GM12873 (cell line): ENCODE measurements around the gene CDC14B.

Experiments used
- TF ChIP-seq, protein P1 (sequence below): IDR thresholded peaks from 2 replicates; pipeline ENCODE4 v1.5.1; 2012; ENCODE audit warnings: low read depth, mild to moderate bottlenecking, moderate library complexity, low read length, control low read depth; ENCODE audit not compliant: insufficient read depth; ENCODE audit errors: missing control alignments

CDC14B gene

DNA sequence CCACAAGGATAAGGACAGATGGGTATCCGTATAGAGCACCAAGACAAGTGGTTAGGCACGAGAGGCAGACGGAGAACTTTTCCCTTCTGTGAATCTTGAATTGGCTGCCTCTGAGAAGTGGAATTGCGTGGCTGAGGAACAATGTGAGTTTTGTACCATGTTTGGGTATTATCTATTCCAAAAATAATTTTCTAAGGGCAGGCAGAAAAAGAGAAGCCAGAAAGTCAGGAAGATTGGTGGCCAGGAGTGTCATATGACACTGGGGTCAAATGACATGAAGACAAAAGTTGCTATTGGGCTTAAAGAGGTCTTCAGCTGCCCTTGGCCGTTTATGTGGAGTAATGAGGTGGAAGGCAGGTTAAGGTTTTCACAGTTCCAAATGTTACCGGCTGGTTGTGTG is 155.2 kb downstream of the CDC14B start:
- TF ChIP-seq, protein P1, sequence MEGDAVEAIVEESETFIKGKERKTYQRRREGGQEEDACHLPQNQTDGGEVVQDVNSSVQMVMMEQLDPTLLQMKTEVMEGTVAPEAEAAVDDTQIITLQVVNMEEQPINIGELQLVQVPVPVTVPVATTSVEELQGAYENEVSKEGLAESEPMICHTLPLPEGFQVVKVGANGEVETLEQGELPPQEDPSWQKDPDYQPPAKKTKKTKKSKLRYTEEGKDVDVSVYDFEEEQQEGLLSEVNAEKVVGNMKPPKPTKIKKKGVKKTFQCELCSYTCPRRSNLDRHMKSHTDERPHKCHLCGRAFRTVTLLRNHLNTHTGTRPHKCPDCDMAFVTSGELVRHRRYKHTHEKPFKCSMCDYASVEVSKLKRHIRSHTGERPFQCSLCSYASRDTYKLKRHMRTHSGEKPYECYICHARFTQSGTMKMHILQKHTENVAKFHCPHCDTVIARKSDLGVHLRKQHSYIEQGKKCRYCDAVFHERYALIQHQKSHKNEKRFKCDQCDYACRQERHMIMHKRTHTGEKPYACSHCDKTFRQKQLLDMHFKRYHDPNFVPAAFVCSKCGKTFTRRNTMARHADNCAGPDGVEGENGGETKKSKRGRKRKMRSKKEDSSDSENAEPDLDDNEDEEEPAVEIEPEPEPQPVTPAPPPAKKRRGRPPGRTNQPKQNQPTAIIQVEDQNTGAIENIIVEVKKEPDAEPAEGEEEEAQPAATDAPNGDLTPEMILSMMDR: no peak

DNA sequence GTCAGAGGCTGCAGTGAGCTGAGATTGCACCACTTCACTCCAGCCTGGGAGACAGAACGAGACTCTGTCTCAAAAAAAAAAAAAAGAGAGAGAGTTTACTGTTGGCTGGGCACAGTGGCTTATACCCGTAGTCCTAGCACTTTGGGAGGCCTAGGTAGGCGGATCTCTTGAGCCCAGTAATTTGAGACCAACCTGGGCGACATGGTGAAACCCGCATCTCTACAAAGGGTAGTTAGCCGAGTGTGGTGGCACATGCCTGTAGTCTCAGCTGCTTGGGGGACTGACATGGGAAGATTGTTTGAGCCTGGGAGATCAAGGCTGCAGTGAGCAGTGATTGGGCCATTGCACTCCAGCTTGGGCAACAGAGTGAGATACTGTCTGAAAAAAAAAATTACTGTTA is 157.1 kb downstream of the CDC14B start:
- TF ChIP-seq, protein P1: no peak

DNA sequence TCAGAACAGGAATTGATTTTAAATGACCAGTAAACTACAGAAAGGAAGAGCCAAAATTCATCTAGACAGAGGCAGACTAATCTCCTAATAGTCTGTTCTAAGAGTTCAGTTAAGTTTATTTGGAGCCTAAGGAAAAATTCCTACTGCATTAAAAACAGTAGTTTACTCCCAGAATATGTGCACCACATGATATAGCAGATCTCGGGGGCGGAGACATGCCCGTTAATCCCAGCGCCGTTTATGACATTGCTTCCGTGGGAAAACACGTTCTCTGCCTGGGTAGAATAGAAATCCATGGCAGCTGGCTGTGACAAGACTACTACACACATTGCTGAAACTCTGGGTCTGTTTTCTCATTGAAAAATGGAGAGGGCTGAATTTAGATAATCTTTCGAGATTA is 158.3 kb downstream of the CDC14B start:
- TF ChIP-seq, protein P1: no peak

DNA sequence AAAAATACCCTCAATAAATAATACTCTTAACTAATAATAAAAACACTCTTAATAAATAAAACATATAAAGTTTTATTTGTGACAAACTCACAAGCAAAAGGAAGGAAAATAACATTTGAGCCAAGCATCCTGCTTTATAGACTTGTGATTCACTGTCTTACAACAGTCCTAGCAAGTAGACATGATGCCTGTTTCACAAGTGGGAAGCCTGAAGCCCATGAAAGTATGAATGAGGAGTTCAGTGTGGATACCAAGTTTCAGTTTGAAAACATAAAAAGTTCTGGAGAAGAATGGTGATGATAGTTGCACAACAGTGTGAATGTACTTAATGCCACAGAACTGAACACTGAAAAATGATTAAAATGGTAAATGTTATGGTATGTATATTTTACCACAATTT is 158.8 kb downstream of the CDC14B start:
- TF ChIP-seq, protein P1: no peak

DNA sequence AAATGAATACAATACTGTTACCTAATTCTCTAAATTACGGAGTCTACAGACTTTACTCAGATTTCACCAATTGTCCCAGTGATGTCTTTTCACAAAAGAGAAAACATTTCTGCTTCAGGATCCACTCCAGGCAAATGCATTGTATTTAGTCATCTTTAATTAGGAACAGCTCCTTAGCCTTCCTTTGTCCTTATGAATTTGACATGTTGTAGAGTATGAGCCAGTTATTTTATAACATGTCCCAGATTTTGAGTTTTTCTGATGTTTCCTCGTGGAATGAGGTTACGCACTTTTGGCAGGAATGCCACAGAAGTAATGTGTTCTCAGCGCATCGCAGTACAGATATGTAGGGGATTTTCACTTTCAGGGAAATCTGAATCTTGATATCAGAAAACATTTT is 159.2 kb downstream of the CDC14B start:
- TF ChIP-seq, protein P1: no peak

DNA sequence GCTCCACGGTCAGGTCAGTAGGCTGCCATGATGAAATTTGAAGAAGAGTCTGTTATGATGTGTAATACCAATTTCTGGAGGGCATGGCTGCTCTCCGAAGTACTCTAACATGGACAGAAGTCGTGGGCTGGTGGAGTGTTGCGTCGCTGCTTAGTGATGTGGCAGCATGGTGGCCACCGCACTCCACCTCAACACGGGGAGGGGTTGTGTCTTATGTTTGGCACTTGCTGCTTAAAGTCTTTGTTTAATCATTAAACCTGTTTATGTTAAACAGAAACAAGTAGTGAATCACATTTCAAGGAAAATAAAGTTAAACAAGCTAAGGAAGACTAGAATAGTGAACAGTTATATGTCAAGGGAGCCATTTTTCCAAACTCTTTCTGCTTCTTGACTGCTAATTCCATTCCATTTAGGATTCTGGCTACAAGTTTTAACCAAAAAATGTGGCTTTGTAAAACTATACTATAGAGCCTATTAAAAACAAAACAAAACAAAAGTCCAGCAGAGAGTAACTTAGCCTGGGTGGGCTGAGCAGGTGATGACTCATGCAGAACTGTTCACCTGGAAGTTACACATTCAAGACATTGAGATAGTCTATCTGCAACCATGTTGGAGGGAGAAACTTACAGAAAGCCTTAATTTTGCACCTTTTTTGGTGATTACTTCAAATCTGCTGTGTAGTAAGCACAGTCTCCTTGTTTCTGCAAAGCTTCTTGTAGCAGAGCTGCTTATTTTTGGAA is 160.2 kb downstream of the CDC14B start:
- TF ChIP-seq, protein P1: no peak

DNA sequence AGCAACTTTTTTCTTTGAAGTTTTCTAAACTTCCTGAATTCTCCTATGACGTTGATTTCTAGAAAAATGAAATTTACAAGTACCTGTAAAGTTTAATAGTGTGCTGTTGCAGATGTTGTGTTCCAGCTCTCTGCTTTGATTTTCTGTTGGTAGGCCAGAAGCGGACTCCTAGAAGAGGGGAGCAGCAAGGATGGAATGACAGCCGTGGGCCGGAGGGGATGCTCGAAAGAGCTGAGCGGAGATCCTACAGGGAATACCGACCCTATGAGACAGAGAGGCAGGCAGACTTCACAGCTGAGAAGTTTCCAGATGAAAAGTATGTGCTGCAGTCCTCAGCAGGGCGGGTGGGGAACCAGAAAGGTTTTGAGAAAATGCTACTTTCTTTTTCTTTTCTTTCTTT is 161.4 kb downstream of the CDC14B start:
- TF ChIP-seq, protein P1: no peak
